AG09309 (cell line): ENCODE results near the gene RGS13.

Experiments
- DNase-seq: peaks from one replicate; pipeline ENCODE4 v3.0.0-alpha.2; 2010; ENCODE audit warnings: low read depth
- H3K4me3 ChIP-seq: 2 replicates; pipeline ENCODE4 v1.5.1; 2011; ENCODE audit warnings: mild to moderate bottlenecking, low read depth, low read length, moderate library complexity; ENCODE audit not compliant: control insufficient read depth
- TF ChIP-seq, protein P1 (sequence below): IDR thresholded peaks from 2 replicates; pipeline ENCODE4 v1.5.1; 2011; ENCODE audit warnings: mild to moderate bottlenecking, low read depth, low read length, inconsistent platforms; ENCODE audit not compliant: insufficient read depth, control insufficient read depth; ENCODE audit errors: missing control alignments

Gene RGS13

DNA sequence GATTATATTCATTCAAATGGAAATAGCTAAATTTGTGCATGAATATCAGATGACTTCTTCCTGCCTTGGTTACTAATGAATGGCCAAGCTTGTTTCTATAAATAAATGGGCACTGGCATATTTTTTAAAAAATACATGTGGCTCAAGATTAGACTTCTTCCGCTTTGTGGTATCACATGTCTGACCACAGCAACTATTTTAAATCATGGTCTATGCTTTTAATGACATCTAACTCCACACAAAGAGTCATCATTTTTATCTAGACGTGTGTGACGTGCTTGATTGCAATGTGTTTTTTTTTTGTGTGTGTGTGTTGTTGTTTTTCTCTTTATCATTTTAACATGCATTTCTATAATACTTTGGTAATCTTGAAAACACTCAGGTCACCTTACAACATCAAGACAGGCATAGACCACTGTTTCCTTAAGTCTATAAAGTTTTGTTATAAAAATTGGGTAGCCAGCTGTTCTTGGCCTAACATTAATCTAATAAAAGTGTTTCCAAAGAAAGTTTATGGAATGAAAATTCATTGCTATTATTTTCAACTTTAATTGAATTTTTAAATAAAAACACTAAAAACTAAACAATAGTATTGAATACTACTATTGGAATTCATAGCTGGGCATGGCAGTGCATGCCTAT is 30.8 kb upstream of the RGS13 start:
- DNase-seq = peak; percentile 67
- no peak overlapping the region for H3K4me3 ChIP-seq
- TF ChIP-seq, protein P1, sequence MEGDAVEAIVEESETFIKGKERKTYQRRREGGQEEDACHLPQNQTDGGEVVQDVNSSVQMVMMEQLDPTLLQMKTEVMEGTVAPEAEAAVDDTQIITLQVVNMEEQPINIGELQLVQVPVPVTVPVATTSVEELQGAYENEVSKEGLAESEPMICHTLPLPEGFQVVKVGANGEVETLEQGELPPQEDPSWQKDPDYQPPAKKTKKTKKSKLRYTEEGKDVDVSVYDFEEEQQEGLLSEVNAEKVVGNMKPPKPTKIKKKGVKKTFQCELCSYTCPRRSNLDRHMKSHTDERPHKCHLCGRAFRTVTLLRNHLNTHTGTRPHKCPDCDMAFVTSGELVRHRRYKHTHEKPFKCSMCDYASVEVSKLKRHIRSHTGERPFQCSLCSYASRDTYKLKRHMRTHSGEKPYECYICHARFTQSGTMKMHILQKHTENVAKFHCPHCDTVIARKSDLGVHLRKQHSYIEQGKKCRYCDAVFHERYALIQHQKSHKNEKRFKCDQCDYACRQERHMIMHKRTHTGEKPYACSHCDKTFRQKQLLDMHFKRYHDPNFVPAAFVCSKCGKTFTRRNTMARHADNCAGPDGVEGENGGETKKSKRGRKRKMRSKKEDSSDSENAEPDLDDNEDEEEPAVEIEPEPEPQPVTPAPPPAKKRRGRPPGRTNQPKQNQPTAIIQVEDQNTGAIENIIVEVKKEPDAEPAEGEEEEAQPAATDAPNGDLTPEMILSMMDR = no peak

DNA sequence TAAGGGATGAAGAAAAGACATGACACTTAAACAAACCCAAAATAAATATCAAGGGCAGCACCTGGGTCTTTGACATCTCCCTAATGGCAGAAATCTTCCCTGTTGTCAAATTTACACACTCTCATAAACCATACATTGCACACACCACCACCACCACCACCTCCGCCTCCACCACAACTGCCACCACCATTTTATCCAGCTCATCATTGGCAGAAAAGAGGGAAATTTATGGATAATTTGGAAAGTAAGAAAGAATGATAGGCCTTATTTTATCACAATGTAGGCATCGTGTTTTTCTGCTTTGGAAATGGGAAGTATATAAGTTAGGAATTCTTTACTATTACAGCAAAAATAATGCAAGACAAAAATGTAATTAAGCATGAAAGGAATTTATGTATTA is 27.3 kb upstream of the RGS13 start:
- TF ChIP-seq, protein P1 = no peak
- no peak overlapping the region for H3K4me3 ChIP-seq

DNA sequence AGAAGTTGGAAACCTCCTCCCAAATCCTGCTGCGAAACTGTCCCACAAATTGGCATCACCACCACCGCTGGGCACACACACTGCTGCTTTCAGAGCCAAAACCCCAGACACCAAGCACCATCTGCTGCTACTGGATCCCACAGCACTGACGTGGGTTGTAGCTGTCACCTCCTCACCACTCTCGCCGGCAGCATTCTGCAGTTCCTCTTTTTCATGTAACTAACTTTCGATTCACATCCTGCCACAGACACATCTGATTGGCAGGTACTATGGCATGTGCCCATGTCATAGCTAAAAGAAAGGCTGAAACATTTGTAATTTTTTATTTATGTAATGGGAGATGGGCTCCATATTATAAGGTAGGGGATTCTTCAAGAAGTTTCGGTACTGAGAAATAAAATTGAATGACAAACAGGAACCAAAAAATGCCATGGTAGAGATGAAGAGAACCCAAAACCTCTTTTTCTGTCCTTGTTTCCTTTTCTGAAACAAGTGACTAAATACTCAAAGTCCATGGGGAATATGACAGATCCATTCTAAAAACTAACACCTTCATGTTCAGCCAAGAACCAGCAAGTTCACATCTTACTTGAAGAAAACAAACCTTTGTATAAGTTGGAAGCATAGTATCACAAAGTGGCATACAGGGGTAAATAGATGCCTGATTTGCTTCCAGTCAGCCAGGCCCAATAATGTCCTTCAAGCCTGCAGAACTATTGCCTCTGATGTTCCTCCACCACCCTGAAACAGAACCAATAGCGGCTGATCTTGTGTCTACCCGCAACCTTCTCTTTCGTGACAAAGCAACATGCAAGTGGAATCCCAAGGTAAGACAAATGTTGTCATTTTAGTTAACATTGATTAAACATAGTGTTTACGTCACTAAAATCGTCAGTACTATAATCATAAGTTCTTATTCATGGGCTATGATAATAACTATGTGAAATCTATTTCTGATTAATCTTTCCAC is 26.6 kb upstream of the RGS13 start:
- TF ChIP-seq, protein P1 = no peak
- no peak for DNase-seq
- H3K4me3 ChIP-seq = no peak overlapping the region

More for the DNA sequence above, 27.3 kb upstream of the RGS13 start:
- DNase-seq = no peak

DNA sequence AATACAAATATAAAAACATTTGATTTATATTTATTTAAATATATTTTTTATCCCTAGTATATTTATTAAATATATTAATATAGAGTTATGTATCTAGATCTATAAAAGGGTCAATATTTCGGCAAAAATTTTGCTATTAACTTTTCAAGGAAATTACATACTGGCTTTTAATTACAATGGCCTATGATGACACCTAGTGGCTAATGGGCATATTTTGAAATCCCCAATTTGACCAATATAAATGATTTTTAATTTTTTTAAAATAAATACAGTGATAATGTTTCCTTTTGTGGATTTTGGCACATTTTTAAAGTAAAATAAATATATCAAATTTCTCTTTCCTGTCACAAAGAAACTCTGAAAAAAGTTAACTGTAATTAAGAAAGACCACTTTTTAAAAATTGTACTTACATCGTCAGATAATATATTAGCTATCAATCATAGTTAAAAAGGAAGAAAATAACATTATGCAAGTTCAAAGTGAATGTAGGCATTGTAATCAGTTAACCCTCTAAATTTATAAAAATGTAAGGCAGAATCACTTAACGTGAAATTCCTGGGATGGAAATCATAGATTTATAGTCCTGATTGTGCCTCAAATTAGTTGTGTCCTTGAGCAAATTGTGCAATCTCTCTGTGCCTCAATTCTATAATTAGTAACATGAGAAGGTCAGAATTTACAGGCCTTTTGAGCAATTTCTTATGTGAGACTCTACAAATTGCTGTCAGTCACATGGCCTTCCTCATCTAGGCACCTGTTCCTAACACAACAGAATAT is 25.6 kb upstream of the RGS13 start:
- DNase-seq = no peak
- TF ChIP-seq, protein P1 = peak; percentile 34
- H3K4me3 ChIP-seq = no peak overlapping the region

DNA sequence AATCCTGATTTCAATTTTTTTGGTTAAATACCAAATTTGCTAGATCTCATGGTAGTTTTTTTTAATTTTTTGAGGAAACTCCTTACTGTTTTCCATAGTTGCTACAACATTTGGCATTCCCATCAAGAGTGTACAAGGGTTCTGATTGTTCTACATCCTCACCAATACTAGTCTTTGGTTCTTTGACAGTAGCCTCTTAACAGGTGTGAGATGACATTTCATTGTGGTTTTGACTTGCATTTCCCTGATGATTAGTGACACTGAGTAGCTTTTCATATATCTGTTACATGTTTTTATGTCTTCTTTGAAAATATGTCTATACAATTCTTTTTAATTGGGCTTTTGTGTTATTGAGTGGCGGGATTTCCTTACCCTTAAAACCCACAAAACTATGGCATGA is 20.9 kb upstream of the RGS13 start:
- DNase-seq = no peak
- TF ChIP-seq, protein P1 = no peak

DNA sequence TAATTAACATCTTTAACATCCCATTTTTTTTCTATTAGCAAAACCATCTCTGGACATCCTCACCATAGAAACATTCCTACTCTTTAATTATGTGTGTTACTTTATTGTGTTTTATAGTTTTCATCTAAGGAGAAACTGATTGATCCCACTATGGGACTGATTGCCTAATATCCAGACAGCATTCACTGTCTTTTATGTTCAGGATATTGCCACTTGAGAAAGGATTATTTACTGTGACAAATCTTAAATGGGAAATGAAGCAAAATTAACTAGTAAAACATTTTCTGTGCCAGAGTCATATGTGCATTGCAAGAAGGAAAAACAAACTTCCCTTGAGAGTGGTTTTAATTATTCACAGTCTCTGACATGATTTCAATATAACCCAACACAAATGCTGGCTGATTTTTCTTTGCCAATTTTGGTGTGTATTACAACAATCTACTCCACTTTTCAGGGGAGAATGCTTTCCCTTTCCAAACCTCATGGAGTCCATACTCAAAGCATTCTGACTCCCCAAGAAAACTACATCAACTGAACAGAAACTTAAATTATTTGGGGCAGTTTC is 15.8 kb upstream of the RGS13 start:
- H3K4me3 ChIP-seq = no peak overlapping the region
- no peak for DNase-seq
- TF ChIP-seq, protein P1 = no peak

More for the DNA sequence above, 20.9 kb upstream of the RGS13 start:
- H3K4me3 ChIP-seq = no peak overlapping the region
